Loucy (cell line): Measurements from ENCODE around the gene RCOR1.

Experiments
- EZH2phosphoT487 ChIP-seq: fragments of 200-600 bp; IDR thresholded peaks from 2 replicates; pipeline ENCODE4 v1.6.1; 2018; ENCODE audit warnings: antibody characterized with exemption, mild to moderate bottlenecking, moderate library complexity, borderline replicate concordance
- TF ChIP-seq, protein P1 (sequence below): fragments of 200-600 bp; sonication (generic); conservative IDR thresholded peaks from 2 replicates; pipeline ENCODE4 v1.5.1; 2014; ENCODE audit warnings: mild to moderate bottlenecking, antibody characterized with exemption, low read length

DNA sequence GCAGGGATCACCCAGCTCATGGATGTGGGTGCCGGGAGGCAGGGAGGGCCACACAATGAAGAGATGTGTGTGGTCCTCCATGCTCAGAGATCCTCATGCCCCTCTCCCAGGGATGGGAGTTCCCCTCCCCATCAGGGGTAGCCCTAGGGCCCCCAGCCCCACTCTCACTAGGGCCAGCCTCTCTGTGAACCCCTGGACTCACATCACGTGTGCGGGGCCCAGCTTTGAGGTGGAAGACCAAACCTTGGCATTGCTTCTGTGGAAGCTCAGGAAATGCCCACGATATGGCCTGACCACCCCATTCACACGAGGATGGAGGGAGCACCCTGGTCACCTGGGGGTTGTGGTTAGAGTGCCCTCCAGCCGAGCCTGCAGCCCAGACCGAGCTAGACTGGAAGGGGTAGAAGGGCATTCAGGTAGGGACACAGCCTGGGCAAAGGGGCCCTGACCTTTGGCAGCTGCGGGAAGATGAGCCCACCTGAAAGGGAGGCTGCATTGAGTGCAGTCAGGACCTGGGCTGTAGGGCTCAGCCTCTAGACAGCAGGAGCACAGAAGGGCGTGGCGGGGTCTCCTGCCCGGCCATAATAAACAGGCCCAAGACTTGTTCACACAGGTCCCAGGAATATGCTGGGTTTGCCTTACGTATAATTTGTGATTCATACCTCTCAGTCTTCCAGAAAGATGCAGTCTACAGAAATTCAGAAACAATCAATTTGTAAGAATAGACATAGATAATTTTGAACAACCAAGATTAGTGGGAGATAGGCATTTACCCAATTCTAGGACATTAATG is 34.8 kb upstream of the RCOR1 start:
- TF ChIP-seq EZH2phosphoT487 = no peak
- TF ChIP-seq, protein P1, sequence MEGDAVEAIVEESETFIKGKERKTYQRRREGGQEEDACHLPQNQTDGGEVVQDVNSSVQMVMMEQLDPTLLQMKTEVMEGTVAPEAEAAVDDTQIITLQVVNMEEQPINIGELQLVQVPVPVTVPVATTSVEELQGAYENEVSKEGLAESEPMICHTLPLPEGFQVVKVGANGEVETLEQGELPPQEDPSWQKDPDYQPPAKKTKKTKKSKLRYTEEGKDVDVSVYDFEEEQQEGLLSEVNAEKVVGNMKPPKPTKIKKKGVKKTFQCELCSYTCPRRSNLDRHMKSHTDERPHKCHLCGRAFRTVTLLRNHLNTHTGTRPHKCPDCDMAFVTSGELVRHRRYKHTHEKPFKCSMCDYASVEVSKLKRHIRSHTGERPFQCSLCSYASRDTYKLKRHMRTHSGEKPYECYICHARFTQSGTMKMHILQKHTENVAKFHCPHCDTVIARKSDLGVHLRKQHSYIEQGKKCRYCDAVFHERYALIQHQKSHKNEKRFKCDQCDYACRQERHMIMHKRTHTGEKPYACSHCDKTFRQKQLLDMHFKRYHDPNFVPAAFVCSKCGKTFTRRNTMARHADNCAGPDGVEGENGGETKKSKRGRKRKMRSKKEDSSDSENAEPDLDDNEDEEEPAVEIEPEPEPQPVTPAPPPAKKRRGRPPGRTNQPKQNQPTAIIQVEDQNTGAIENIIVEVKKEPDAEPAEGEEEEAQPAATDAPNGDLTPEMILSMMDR = no peak
